Uterus (tissue), 4 donors: ENCODE data around the gene SENP3. TPM values are rescaled to one million over a fixed set of nuclear protein-coding genes. Genes with fewer than 3 reads are reported as not detected.

Experiments
- DNase-seq, 2 donors: peaks; one replicate each; pipeline ENCODE4 v3.0.0-alpha.2; 2019 to 2020
- H3K27ac ChIP-seq, 2 donors: fragments of 200-600 bp; sonication (generic); 1 replicate in 1 of 2; 2 replicates in 1 of 2; pipeline ENCODE4 v1.5.1; 2016 to 2018
- H3K27me3 ChIP-seq, 2 donors: fragments of 200-600 bp; sonication (generic); one replicate each; pipeline ENCODE4 v1.5.1; 2018 to 2019; ENCODE audit warnings: control low read depth in 1 of 2
- H3K36me3 ChIP-seq, 2 donors: fragments of 200-600 bp; sonication (generic); one replicate each; pipeline ENCODE4 v1.5.1; 2019; ENCODE audit warnings: control low read depth in 1 of 2
- H3K4me1 ChIP-seq, 2 donors: fragments of 200-600 bp; sonication (generic); one replicate each; pipeline ENCODE4 v1.5.1; 2018 to 2019; ENCODE audit warnings: control low read depth in 1 of 2
- H3K4me3 ChIP-seq, 2 donors: fragments of 200-600 bp; sonication (generic); 1 replicate in 1 of 2; 2 replicates in 1 of 2; pipeline ENCODE4 v1.5.1; 2018 to 2019; ENCODE audit warnings: mild to moderate bottlenecking in 1 of 2
- H3K9me3 ChIP-seq, 2 donors: fragments of 200-600 bp; sonication (generic); one replicate each; pipeline ENCODE4 v1.5.1; 2019; ENCODE audit warnings: control low read depth in 1 of 2
- POLR2A ChIP-seq, 2 donors: fragments of 450-650 bp; IDR thresholded peaks; one replicate each; pipeline ENCODE4 v1.6.1; 2016; ENCODE audit warnings: antibody characterized with exemption in 2 of 2, mild to moderate bottlenecking in 1 of 2, moderate library complexity in 1 of 2
- intact Hi-C: fragments of 100-400 bp; cut with DNase I; formaldehyde crosslinking; loops from one replicate; pipeline ENCODE4 v1.15.1; 2023; ENCODE audit warnings: low total_unique reads
- total RNA-seq, 4 donors: library from RNA; depleted of rRNA in 3 of 4; stranded (reverse); fragments of >200 nt in 3 of 4; gene quantifications; one replicate each; pipeline versions ENCODE4 v1.1.0 to v1.2.4, GENCODE V29; 2014 to 2023
- TF ChIP-seq, protein P1 (sequence below), 4 experiments: fragments of 200-600 bp in 2 of 4; fragments of 450-650 bp in 2 of 4; sonication (generic) in 2 of 4; IDR thresholded peaks; one replicate each; pipeline ENCODE4 v1.5.1; 2016 to 2019; ENCODE audit warnings: antibody characterized with exemption in 4 of 4, mild to moderate bottlenecking in 2 of 4, moderate library complexity in 1 of 4
- donor health status: DM: yes; HTN: yes; CAD: no.

The SENP3 gene
- total RNA-seq, 4 donors from 2014 or later: 45.9 to 106 (median 59.5) TPM

DNA sequence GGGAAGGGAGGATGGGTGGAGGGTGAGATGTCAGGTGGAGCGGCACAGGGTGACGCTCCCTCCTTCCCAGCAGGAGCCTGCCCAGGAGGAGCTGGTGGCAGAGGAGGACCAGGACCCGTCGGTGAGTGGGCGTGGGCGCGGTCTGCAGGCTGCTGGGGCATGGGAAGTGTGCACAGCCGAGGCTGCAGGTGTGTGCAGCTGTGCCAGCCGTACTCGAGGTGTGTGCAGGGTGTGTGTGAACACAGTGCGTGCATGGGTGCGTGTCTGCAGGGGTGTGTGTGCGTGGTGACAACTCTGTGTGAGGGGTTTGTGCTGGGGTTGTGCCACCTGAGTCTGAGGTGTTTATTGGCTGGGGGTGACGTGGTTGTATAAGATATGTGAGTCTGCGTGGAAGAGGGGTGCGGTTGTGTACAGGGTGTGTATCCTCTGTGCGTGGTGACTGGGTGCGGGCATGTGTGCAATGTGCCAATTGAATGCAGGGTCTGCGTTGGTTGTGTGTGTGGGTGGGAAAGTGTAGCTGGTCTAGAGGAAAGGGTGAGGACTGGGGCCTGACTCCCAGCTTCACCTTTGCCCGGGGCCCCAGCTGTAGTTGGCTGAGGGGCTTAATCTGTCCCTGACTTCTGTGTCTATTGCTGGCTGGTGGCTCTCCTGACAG lies 12.2 kb upstream of the SENP3 start:
- intact Hi-C loops: no loop called here

DNA sequence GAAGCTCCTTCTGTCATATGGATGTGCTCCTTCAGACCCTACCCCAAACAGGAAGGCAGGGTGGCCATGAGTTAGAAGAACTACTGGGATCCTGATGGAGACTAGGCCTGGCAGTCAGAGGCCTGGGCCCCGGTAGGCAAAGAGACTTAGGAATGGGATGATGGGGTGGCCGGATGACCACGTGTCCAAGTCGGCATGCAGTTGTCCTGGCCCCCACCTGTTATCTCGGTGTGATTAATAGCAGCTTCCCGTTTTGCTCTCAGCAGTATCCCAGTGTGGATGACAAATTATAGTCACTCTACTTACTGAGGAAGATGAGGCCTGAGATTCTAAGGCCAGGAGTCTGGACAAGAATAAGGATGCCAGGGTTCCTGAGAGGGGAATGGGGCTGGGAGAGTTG lies 11.4 kb upstream of the SENP3 start:
- no peak for DNase-seq
- intact Hi-C loops: no loop called here
- H3K9me3 ChIP-seq: no peaks in the 10 kb centered on the region
- H3K36me3 ChIP-seq: no peaks in the 10 kb centered on the region
- H3K4me3 ChIP-seq: no peak overlapping the region
- TF ChIP-seq POLR2A (IDR thresholded peaks at IDR 0.05): no peak
- peak overlapping the region; percentile 89 to 95 for H3K27ac ChIP-seq
- H3K4me1 ChIP-seq: peaks cover 0 to 5% of the 10 kb centered on the region in 2 donors
- no peaks in the 10 kb centered on the region for H3K27me3 ChIP-seq

More for the DNA sequence above, 12.2 kb upstream of the SENP3 start:
- peak in 1 of 2 donors; percentile 27 for DNase-seq
- TF ChIP-seq, protein P1, sequence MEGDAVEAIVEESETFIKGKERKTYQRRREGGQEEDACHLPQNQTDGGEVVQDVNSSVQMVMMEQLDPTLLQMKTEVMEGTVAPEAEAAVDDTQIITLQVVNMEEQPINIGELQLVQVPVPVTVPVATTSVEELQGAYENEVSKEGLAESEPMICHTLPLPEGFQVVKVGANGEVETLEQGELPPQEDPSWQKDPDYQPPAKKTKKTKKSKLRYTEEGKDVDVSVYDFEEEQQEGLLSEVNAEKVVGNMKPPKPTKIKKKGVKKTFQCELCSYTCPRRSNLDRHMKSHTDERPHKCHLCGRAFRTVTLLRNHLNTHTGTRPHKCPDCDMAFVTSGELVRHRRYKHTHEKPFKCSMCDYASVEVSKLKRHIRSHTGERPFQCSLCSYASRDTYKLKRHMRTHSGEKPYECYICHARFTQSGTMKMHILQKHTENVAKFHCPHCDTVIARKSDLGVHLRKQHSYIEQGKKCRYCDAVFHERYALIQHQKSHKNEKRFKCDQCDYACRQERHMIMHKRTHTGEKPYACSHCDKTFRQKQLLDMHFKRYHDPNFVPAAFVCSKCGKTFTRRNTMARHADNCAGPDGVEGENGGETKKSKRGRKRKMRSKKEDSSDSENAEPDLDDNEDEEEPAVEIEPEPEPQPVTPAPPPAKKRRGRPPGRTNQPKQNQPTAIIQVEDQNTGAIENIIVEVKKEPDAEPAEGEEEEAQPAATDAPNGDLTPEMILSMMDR (IDR thresholded peaks at IDR 0.05): no peak
- Histone ChIP-seq H3K36me3 (no peaks in the 10 kb centered on the region), H3K4me3 (peak overlapping the region; percentile 47 to 88), H3K27me3 (no peaks in the 10 kb centered on the region), H3K4me1 (peaks cover 0 to 5% of the 10 kb centered on the region in 2 donors), H3K27ac (peak overlapping the region; percentile 89 to 95), H3K9me3 (no peaks in the 10 kb centered on the region)

DNA sequence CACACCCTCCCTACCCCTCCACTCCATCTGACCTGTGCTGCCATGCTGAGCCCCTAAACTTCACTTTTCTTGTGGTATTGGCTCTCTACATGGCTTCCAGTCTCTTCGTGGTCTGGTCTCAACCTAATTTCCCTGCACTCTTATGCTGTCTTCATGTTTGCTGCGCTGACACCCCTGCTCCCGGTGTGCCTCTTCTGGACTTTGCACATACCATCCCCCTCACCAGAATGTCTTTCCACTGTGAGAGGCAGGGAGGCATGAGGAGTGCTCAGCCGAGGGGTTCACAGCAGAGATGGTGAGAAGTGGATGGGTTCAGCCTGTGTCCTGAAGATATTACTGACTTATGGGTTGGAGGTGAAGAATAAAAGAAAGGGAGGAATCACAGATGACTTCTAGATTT lies 10.3 kb upstream of the SENP3 start:
- H3K4me3 ChIP-seq: no peak overlapping the region
- TF ChIP-seq, protein P1 (IDR thresholded peaks at IDR 0.05): no peak
- no peak for TF ChIP-seq POLR2A (IDR thresholded peaks at IDR 0.05)
- intact Hi-C loops: no loop called here
- H3K27me3 ChIP-seq: no peaks in the 10 kb centered on the region
- H3K9me3 ChIP-seq: no peaks in the 10 kb centered on the region
- peaks cover 0 to 5% of the 10 kb centered on the region in 2 donors for H3K4me1 ChIP-seq
- no peak for DNase-seq
- no peak overlapping the region for H3K27ac ChIP-seq
- H3K36me3 ChIP-seq: no peaks in the 10 kb centered on the region

DNA sequence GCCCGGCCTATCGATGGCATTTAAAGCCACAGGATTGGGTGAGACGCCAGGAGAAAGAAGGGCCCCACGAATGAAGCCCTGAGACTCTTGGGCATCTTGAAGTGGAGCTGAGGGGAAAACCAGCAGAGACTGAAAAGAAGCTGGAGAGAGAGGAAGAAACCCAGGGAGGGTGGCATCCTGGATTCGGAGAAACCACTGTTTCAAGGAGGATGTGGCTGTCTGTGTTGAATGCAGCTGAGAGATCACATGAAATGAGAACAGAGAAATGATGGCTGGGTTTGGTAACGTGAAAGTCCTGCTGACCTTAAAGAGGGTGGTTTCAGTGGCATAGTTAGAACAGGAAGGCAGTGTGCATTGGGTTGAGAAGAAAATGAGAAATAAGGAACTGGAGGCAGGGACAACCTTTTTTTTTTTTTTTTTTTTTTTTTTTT lies 9.1 kb upstream of the SENP3 start:
- Histone ChIP-seq H3K4me1 (peaks cover 7 to 14% of the 10 kb centered on the region in 2 donors), H3K27ac (no peak overlapping the region), H3K27me3 (no peaks in the 10 kb centered on the region), H3K4me3 (no peak overlapping the region), H3K36me3 (no peaks in the 10 kb centered on the region), H3K9me3 (no peaks in the 10 kb centered on the region)
- TF ChIP-seq POLR2A (IDR thresholded peaks at IDR 0.05): no peak
- TF ChIP-seq, protein P1 (IDR thresholded peaks at IDR 0.05): no peak
- intact Hi-C loops: no loop called here
- no peak for DNase-seq

DNA sequence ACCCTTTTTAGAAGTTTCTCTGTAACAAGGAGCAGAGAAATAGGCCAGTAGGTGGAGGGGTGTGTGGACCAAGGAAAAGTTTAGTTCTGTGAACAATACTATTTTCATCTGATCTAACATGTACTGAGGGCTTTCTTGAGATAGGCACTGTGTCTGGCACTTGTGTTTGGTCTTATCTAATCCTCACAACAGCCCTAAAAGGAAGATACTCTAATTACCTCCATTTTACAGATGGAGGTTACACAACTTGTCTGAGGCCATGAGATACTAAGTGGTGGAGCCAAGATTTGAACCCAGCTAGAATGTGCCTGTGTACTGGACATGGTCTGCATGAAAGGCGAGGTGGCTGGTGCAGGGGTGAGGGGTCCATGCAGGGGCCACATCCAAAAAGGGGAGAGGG lies 8.4 kb upstream of the SENP3 start:
- H3K27ac ChIP-seq: no peak overlapping the region

More for the DNA sequence above, 8.4 kb upstream of the SENP3 start:
- no peak for DNase-seq
- Histone ChIP-seq H3K9me3 (no peaks in the 10 kb centered on the region), H3K4me3 (no peak overlapping the region), H3K36me3 (no peaks in the 10 kb centered on the region), H3K27me3 (no peaks in the 10 kb centered on the region), H3K4me1 (peaks cover 9 to 19% of the 10 kb centered on the region in 2 donors)
- TF ChIP-seq POLR2A (IDR thresholded peaks at IDR 0.05): no peak
- TF ChIP-seq, protein P1 (IDR thresholded peaks at IDR 0.05): no peak
- intact Hi-C loops: no loop called here
